Tibial artery (tissue), 4 donors: ENCODE results near the gene MYCN.

Experiments
- DNase-seq, 2 donors: peaks; one replicate each; pipeline ENCODE4 v3.0.0-alpha.2; 2019
- H3K27ac ChIP-seq, 2 donors: fragments of 200-600 bp; sonication (generic) in 1 of 2; 1 replicate in 1 of 2; 2 replicates in 1 of 2; pipeline ENCODE4 v1.5.1; 2018 to 2019; ENCODE audit warnings: mild to moderate bottlenecking in 1 of 2
- H3K27me3 ChIP-seq, 2 donors: fragments of 200-600 bp; sonication (generic) in 1 of 2; one replicate each; pipeline versions ENCODE4 v1.5.1 to v1.6.0; 2016 to 2019
- H3K36me3 ChIP-seq, 3 donors: fragments of 200-600 bp; sonication (generic) in 2 of 3; one replicate each; pipeline ENCODE4 v1.5.1; 2016 to 2019; ENCODE audit warnings: mild to moderate bottlenecking in 2 of 3
- H3K4me1 ChIP-seq, 4 donors: fragments of 200-600 bp; sonication (generic) in 2 of 4; 1 replicate in 3 of 4; 2 replicates in 1 of 4; pipeline ENCODE4 v1.5.1; 2016 to 2019
- H3K4me3 ChIP-seq, 2 donors: fragments of 200-600 bp; sonication (generic) in 1 of 2; 1 replicate in 1 of 2; 2 replicates in 1 of 2; pipeline ENCODE4 v1.5.1; 2018 to 2019; ENCODE audit warnings: mild to moderate bottlenecking in 2 of 2
- H3K9me3 ChIP-seq, 3 donors: fragments of 200-600 bp; sonication (generic) in 1 of 3; one replicate each; pipeline ENCODE4 v1.5.1; 2016 to 2019
- intact Hi-C: fragments of 100-400 bp; cut with DNase I; formaldehyde crosslinking; loops from one replicate; pipeline ENCODE4 v1.15.0; 2023; ENCODE audit warnings: low total_unique reads
- TF ChIP-seq, protein P1 (sequence below), 2 experiments: fragments of 200-600 bp in 1 of 2; fragments of 450-650 bp in 1 of 2; IDR thresholded peaks; one replicate each; pipeline ENCODE4 v1.5.1; 2017 to 2019; ENCODE audit warnings: antibody characterized with exemption in 2 of 2, mild to moderate bottlenecking in 1 of 2, moderate library complexity in 1 of 2

Gene MYCN

DNA sequence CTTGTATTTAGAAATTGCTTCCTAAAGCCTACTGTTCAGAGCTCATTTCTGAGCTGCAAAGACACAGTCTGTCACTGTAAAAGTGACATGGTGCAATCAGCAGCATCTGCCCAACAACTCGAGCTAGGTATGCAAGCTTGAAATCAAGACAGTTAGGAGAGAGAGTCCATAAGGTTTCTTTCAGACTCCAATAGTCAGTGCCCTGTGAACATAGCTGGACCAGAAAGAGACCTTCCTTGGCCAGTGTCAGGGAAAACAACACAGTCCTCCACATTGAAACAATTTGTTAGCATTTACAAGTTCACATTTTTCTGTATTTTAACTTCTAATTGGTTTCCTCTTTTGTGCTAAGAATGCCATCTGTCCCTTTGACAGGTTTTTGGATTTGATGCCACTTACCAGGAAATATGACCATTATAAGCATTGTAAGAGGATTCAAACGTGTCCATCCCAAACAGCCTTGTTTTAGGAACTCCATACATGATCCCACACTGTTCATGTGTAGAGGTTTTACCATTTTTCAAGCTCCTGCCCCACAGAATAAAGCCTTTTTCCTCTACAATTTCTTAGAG lies 8.9 kb upstream of the MYCN start:
- H3K9me3 ChIP-seq: no peaks in the 10 kb centered on the region
- H3K4me1 ChIP-seq: no peaks in the 10 kb centered on the region
- peak in 1 of 2 donors; percentile 4 for DNase-seq
- H3K4me3 ChIP-seq: no peak overlapping the region
- no peaks in the 10 kb centered on the region for H3K36me3 ChIP-seq
- TF ChIP-seq, protein P1, sequence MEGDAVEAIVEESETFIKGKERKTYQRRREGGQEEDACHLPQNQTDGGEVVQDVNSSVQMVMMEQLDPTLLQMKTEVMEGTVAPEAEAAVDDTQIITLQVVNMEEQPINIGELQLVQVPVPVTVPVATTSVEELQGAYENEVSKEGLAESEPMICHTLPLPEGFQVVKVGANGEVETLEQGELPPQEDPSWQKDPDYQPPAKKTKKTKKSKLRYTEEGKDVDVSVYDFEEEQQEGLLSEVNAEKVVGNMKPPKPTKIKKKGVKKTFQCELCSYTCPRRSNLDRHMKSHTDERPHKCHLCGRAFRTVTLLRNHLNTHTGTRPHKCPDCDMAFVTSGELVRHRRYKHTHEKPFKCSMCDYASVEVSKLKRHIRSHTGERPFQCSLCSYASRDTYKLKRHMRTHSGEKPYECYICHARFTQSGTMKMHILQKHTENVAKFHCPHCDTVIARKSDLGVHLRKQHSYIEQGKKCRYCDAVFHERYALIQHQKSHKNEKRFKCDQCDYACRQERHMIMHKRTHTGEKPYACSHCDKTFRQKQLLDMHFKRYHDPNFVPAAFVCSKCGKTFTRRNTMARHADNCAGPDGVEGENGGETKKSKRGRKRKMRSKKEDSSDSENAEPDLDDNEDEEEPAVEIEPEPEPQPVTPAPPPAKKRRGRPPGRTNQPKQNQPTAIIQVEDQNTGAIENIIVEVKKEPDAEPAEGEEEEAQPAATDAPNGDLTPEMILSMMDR (IDR thresholded peaks at IDR 0.05): no peak
- peaks cover 0 to 7% of the 10 kb centered on the region in 2 donors for H3K27me3 ChIP-seq
- H3K27ac ChIP-seq: no peak overlapping the region
- intact Hi-C loops: no loop called here

DNA sequence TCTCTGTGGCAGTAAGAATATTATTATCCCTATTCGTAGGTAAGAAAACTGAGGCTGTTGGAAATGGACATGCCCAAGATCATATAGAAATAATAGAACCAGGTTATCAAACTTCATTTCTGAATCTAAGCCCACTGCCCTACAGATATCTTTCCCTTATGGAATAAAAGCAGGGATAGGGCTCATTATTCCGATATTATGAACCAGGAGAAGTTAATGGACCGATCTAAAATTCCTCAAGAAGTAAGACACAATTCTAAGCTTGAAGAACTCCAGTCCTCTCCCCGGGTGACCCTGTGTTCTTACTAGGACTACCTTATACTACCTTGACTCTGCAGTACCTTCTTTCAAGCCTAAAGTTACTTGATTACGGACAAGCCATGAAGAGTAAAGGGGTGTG lies 8.4 kb upstream of the MYCN start:
- no peaks in the 10 kb centered on the region for H3K9me3 ChIP-seq
- no peak overlapping the region for H3K4me3 ChIP-seq
- H3K4me1 ChIP-seq: no peaks in the 10 kb centered on the region
- DNase-seq: no peak
- no peak overlapping the region for H3K27ac ChIP-seq
- TF ChIP-seq, protein P1 (IDR thresholded peaks at IDR 0.05): no peak
- intact Hi-C loops: no loop called here
- no peaks in the 10 kb centered on the region for H3K36me3 ChIP-seq
- peaks cover 0 to 9% of the 10 kb centered on the region in 2 donors for H3K27me3 ChIP-seq

DNA sequence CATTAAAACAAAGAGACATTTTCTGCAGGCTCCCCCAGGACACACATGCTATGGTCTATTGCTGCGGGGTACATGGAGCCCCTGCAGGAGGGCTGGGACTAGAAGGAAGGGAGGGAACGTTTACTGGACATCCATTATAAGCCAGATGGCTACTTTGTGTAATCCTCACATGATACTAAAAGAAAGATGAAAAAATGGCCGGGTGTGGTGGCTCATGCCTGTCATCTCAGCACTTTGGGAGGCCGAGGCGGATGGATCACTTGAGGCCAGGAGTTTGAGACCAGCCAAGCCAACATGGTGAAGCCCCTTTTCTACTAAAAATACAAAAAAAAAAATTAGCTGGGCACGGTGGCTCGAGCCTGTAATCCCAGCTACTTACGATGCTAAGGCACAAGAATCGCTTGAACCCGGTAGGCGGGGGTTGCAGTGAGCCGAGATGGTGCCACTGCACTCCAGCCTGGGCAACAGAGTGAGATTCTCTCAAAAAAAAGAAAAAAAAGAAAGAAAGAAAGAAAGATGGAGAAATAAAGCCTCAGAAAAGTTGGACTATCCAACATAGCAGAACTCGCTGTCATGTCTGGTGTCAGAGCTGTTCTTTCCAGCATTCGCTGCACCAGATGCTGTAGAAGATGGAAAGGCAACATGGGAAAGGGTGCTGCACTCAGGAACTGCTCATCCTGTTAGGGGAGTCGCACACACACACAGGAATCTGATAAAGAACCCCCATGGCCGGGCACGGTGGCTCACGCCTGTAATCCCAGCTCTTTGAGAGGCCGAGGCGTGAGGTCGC lies 7.8 kb upstream of the MYCN start:
- Histone ChIP-seq H3K27ac (no peak overlapping the region), H3K4me1 (no peaks in the 10 kb centered on the region), H3K9me3 (no peaks in the 10 kb centered on the region), H3K27me3 (peaks cover 0 to 11% of the 10 kb centered on the region in 2 donors), H3K4me3 (no peak overlapping the region), H3K36me3 (no peaks in the 10 kb centered on the region)
- DNase-seq: no peak
- intact Hi-C loops: no loop called here
- TF ChIP-seq, protein P1 (IDR thresholded peaks at IDR 0.05): no peak

- H3K4me1 ChIP-seq: no peaks in the 10 kb centered on the region
- DNase-seq: no peak
- no peaks in the 10 kb centered on the region for H3K9me3 ChIP-seq
- TF ChIP-seq, protein P1 (IDR thresholded peaks at IDR 0.05): no peak
- intact Hi-C loops: no loop called here
- H3K27ac ChIP-seq: no peak overlapping the region
- no peaks in the 10 kb centered on the region for H3K36me3 ChIP-seq
- no peak overlapping the region for H3K4me3 ChIP-seq
- peaks cover 0 to 11% of the 10 kb centered on the region in 2 donors for H3K27me3 ChIP-seq
Measured at GRCh38 chr2:15933184-15933845, 7.0 kb upstream of the MYCN start.

DNA sequence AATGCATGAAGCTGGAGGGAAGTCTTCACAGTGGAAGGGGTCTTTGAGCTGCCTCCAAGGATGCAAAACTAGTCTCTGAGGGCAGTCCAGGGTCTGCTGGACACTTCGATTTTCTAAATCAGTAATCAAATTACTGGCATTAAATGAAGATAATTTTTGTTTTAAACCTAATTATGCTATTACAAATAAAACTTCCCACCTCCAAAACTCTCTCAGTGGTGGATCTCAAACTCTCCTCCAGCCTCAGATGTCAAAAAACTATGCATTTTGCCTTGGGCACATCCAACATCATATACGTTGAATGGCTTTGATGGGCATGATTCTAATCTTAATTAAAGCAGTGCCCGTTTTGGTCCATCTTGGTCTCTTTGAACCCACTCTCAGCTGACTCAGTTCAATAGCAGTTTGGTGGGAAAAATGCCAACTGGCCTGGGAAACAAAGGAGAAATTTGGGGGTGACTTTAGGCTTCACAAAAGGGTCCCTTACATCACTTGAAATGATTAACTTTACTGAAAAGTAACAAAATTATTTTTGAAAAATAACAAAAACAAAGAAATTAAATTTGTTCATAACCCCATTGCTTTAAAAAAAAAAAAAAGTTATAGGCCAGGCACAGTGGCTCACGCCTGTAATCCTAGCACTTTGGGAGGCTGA lies 5.9 kb upstream of the MYCN start:
- intact Hi-C loops: no loop called here

More for the DNA sequence above, 5.9 kb upstream of the MYCN start:
- Histone ChIP-seq H3K9me3 (no peaks in the 10 kb centered on the region), H3K4me3 (no peak overlapping the region), H3K27me3 (peaks cover 0 to 22% of the 10 kb centered on the region in 2 donors), H3K4me1 (peaks cover 0 to 3% (median 2%) of the 10 kb centered on the region in 4 donors), H3K27ac (no peak overlapping the region), H3K36me3 (no peaks in the 10 kb centered on the region)
- TF ChIP-seq, protein P1 (IDR thresholded peaks at IDR 0.05): no peak
- DNase-seq: no peak
